Lung (tissue), 12 donors: Measurements from ENCODE around the gene REG3G. TPM values are rescaled to one million over a fixed set of nuclear protein-coding genes. Genes with fewer than 3 reads are reported as not detected.
A peak's percentile ranks its signal among the peaks of the same experiment; 100 is the strongest.
"Not testable (repeated sequence)": the region's sequence is repeated elsewhere in the genome, so short reads cannot be mapped to it uniquely, and the experiment has no call there.

Experiments
- ATAC-seq: fragments of 200-7000 bp; cut with Tn5 transposase; one replicate; pipeline ENCODE4 v1.9.1; 2020; ENCODE audit warnings: moderate number of reproducible peaks; ENCODE audit not compliant: insufficient read depth, low FRiP score
- DNase-seq, 3 donors: peaks; one replicate each; pipeline ENCODE4 v3.0.0-alpha.2; 2013 to 2017
- H3K27ac ChIP-seq, 2 donors: one replicate each; pipeline ENCODE4 v1.5.1; 2013; ENCODE audit warnings: mild to moderate bottlenecking in 2 of 2, moderate library complexity in 2 of 2, control low read depth in 1 of 2, inconsistent platforms in 1 of 2, low read depth in 1 of 2, low read length in 1 of 2
- H3K27me3 ChIP-seq, 3 donors: one replicate each; pipeline ENCODE4 v1.5.1; 2013; ENCODE audit warnings: low read length in 2 of 3; ENCODE audit not compliant: control insufficient read depth in 3 of 3, insufficient read depth in 3 of 3
- H3K36me3 ChIP-seq, 4 donors: one replicate each; pipeline ENCODE4 v1.5.1; 2013; ENCODE audit warnings: low read length in 4 of 4, mild to moderate bottlenecking in 1 of 4, moderate library complexity in 1 of 4; ENCODE audit not compliant: control insufficient read depth in 4 of 4, insufficient read depth in 4 of 4
- H3K4me1 ChIP-seq, 5 donors: one replicate each; pipeline ENCODE4 v1.5.1; 2013; ENCODE audit warnings: low read length in 5 of 5, mild to moderate bottlenecking in 2 of 5, moderate library complexity in 1 of 5; ENCODE audit not compliant: control insufficient read depth in 5 of 5, insufficient read depth in 5 of 5
- H3K4me3 ChIP-seq: one replicate; pipeline ENCODE4 v1.5.1; 2013; ENCODE audit warnings: mild to moderate bottlenecking, control low read depth, moderate library complexity
- H3K9ac ChIP-seq, 2 donors: one replicate each; pipeline ENCODE4 v1.5.1; 2013; ENCODE audit warnings: low read length in 2 of 2, control low read depth in 1 of 2; ENCODE audit not compliant: insufficient read depth in 1 of 2
- H3K9me3 ChIP-seq, 4 donors: one replicate each; pipeline ENCODE4 v1.5.1; 2013; ENCODE audit warnings: low read length in 3 of 4, mild to moderate bottlenecking in 1 of 4, moderate library complexity in 1 of 4; ENCODE audit not compliant: control insufficient read depth in 4 of 4, insufficient read depth in 3 of 4
- CTCF ChIP-seq: IDR thresholded peaks from 2 replicates; pipeline ENCODE4 v1.5.1; 2012; ENCODE audit warnings: mild to moderate bottlenecking; ENCODE audit errors: control extremely low read depth, extremely low read depth
- WGBS, 2 donors: extraction: QIAGEN DNeasy Blood & Tissue Kit; methylation state at CpG; one replicate each; pipeline ENCODE4 v1.1.7; 2013; 5-methylcytosine and 5-hydroxymethylcytosine counted together
- polyA plus RNA-seq, 2 donors: library from polyadenylated mRNA; stranded (reverse); fragments of 200-250 nt; gene quantifications; one replicate each; pipeline ENCODE4 v1.2.1, GENCODE V29; 2013
- total RNA-seq, 2 donors: library from RNA; depleted of rRNA in 1 of 2; stranded (reverse); fragments of >200 nt in 1 of 2; gene quantifications; one replicate each; pipeline ENCODE4 v1.2.1, GENCODE V29; 2014 to 2021
- donor health status: control.
- donor health status: control.
- donor health status: Bipolar disorder and iron deficiency.
- donor health status: healthy.
- donor health status: DM: yes; HTN: yes; CAD: no.

Gene REG3G
- total and polyA plus RNA-seq, 4 donors, result 0.13 to 0.58 (median 0.43) TPM; not detected in 1

- H3K4me3 ChIP-seq, result no peak overlapping the region
- DNase-seq (peak in 2 of 3 donors; percentile 32 to 46), ATAC-seq (no peak)
- H3K27ac ChIP-seq, result no peak overlapping the region
- H3K9ac ChIP-seq, result no peak overlapping the region
- H3K27me3 ChIP-seq, result no peaks in the 10 kb centered on the region
- no peaks in the 10 kb centered on the region for H3K4me1 ChIP-seq
- H3K36me3 ChIP-seq, result no peaks in the 10 kb centered on the region
- TF ChIP-seq CTCF, result no peak
- WGBS, 2 donors, result 10 to 16% methylated on average over 1 of the region's 1 CpG
- H3K9me3 ChIP-seq, result peaks cover 0 to 2% (median 0%) of the 10 kb centered on the region in 4 donors
These were observed 15.5 kb downstream of the REG3G start for GRCh38 chr2:79041032-79041448.

- not testable (repeated sequence) for H3K4me1 ChIP-seq, H3K27ac ChIP-seq, H3K27me3 ChIP-seq, H3K36me3 ChIP-seq, H3K4me3 ChIP-seq, ATAC-seq, H3K9ac ChIP-seq, H3K9me3 ChIP-seq
- WGBS, 2 donors, result 58 to 79% methylated on average over 5 of the region's 5 CpGs
- peak in 2 of 3 donors; percentile 21 to 29 for DNase-seq
These were observed 28.0 kb downstream of the REG3G start for GRCh38 chr2:79053486-79053885.

- H3K4me3 ChIP-seq, ATAC-seq, DNase-seq, H3K27me3 ChIP-seq, H3K27ac ChIP-seq, H3K9me3 ChIP-seq, H3K9ac ChIP-seq, H3K36me3 ChIP-seq, H3K4me1 ChIP-seq: not testable (repeated sequence)
- WGBS, 2 donors, result 32 to 66% methylated on average over 5 of the region's 5 CpGs
These were observed 29.3 kb downstream of the REG3G start for GRCh38 chr2:79054769-79055168.

- TF ChIP-seq CTCF, result no peak
- WGBS, 2 donors, result 70 to 77% methylated on average over 2 of the region's 2 CpGs
- no peak for ATAC-seq
- Histone ChIP-seq H3K9ac (no peak overlapping the region), H3K27ac (no peak overlapping the region), H3K27me3 (no peaks in the 10 kb centered on the region), H3K4me3 (no peak overlapping the region), H3K9me3 (peaks cover 0 to 3% (median 1%) of the 10 kb centered on the region in 4 donors), H3K36me3 (no peaks in the 10 kb centered on the region), H3K4me1 (no peaks in the 10 kb centered on the region)
- no peak for DNase-seq
These were observed 39.7 kb downstream of the REG3G start for GRCh38 chr2:79065201-79065600.
